ENCODE results near the gene TMEM273.
A peak's percentile ranks its signal among the peaks of the same experiment; 100 is the strongest.

TMEM273 gene

GRCh38 chr10:49166484-49167400 is 21.4 kb downstream of the TMEM273 start:
- no peak for DNase-seq (ENCODE audit: low spot score)
- Histone ChIP-seq H2BK120ac (ENCODE audit: low read depth, low read length) (no peak overlapping the region), H3K27me3 (ENCODE audit: control insufficient read depth in 3 of 3, insufficient read depth in 3 of 3, low read depth in 1 of 3, low read length in 3 of 3) (peaks cover 0 to 5% (median 0%) of the 10 kb centered on the region in 3 experiments), H2AK5ac (ENCODE audit: low read depth, low read length) (no peak overlapping the region), H3K4me2 (ENCODE audit: insufficient read depth, low read length, poor library complexity, severe bottlenecking) (no peak overlapping the region), H3K14ac (ENCODE audit: low read length) (no peak overlapping the region), H4K8ac (ENCODE audit: low read depth, low read length) (no peak overlapping the region), H3K4me3 (ENCODE audit: low read length in 2 of 2) (no peak overlapping the region), H3K27ac (replicated peaks; ENCODE audit: low read length) (no peak overlapping the region), H2BK5ac (ENCODE audit: low read length) (no peak overlapping the region), H2BK12ac (ENCODE audit: low read length) (no peak overlapping the region), H2BK15ac (ENCODE audit: low read length) (no peak overlapping the region), H3K9ac (ENCODE audit: low read depth, low read length, poor library complexity) (peak overlapping the region; percentile 9), H3K23ac (ENCODE audit: low read depth, low read length, poor library complexity) (peak overlapping the region; percentile 62), H3K9me3 (replicated peaks in 1 of 2; ENCODE audit: control insufficient read depth in 2 of 2, insufficient read depth in 1 of 2, low read depth in 1 of 2, low read length in 2 of 2) (no peaks in the 10 kb centered on the region), H2AFZ (ENCODE audit: low read length) (no peak overlapping the region), H3K79me1 (ENCODE audit: low read depth, low read length) (no peaks in the 10 kb centered on the region), H3K36me3 (replicated peaks in 1 of 2; ENCODE audit: control insufficient read depth in 2 of 2, insufficient read depth in 2 of 2, low read length in 2 of 2) (no peaks in the 10 kb centered on the region), H4K91ac (ENCODE audit: low read depth, low read length, poor library complexity) (no peak overlapping the region), H3K4me1 (ENCODE audit: control insufficient read depth in 2 of 2, insufficient read depth in 1 of 2, low read depth in 1 of 2, low read length in 2 of 2) (no peaks in the 10 kb centered on the region), H3K4ac (ENCODE audit: low read length) (no peak overlapping the region), H3K18ac (ENCODE audit: low read length) (no peak overlapping the region)
- WGBS, 2 donors (ENCODE audit: extremely low coverage in 2 of 2, insufficient read length in 2 of 2, insufficient replicate concordance in 1 of 2): no CpG with 5 or more reads among the region's 14 CpGs

DNA sequence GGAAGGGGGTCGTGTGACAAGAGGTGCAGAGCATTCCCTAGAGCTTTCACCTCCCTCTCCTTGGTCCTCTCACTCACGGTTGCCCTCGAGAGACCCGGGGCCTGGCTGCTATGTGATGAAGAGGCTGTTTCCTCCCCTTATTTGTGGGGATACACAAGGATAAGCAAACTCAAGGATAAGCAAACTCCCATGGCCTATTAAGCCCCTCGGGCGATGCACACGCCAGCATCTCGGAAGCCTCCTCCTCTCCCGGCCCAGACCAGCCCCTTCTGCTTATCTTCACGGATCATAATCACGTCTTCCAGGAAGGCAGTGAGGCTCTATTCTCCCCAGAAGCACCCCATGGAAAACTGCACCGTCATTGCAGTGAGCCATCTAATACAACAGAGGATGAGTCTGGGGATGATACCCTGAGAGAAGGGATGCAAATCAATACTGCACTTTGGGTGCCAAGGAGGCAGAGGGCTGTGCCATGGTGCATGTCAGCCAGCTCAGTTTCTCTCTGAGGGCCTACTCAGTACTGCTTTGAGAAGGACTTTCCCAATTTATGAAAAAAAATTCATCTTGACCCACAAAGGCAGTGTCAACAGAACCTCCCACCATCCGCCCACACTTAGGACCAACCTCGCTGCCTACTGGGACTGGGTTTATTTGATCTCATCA is 22.2 kb downstream of the TMEM273 start:
- no peak overlapping the region for H2BK12ac ChIP-seq (ENCODE audit: low read length)
- H2BK120ac ChIP-seq (ENCODE audit: low read depth, low read length): no peak overlapping the region
- WGBS, 2 donors (ENCODE audit: extremely low coverage in 2 of 2, insufficient read length in 2 of 2, insufficient replicate concordance in 1 of 2): no CpG with 5 or more reads among the region's 14 CpGs
- DNase-seq (ENCODE audit: low spot score): no peak
- no peak overlapping the region for H3K27ac ChIP-seq (replicated peaks; ENCODE audit: low read length)
- H3K9ac ChIP-seq (ENCODE audit: low read depth, low read length, poor library complexity): no peak overlapping the region
- no peak overlapping the region for H2AK5ac ChIP-seq (ENCODE audit: low read depth, low read length)
- H3K4me3 ChIP-seq (ENCODE audit: low read length in 2 of 2): no peak overlapping the region
- H2BK5ac ChIP-seq (ENCODE audit: low read length): no peak overlapping the region
- no peak overlapping the region for H3K4ac ChIP-seq (ENCODE audit: low read length)
- H3K4me2 ChIP-seq (ENCODE audit: insufficient read depth, low read length, poor library complexity, severe bottlenecking): no peak overlapping the region
- no peaks in the 10 kb centered on the region for H3K79me1 ChIP-seq (ENCODE audit: low read depth, low read length)
- H3K27me3 ChIP-seq (ENCODE audit: control insufficient read depth in 3 of 3, insufficient read depth in 3 of 3, low read depth in 1 of 3, low read length in 3 of 3): peaks cover 0 to 5% (median 0%) of the 10 kb centered on the region in 3 experiments
- H4K8ac ChIP-seq (ENCODE audit: low read depth, low read length): no peak overlapping the region
- H2AFZ ChIP-seq (ENCODE audit: low read length): no peak overlapping the region
- H2BK15ac ChIP-seq (ENCODE audit: low read length): no peak overlapping the region
- H3K18ac ChIP-seq (ENCODE audit: low read length): no peak overlapping the region
- no peak overlapping the region for H3K23ac ChIP-seq (ENCODE audit: low read depth, low read length, poor library complexity)
- no peaks in the 10 kb centered on the region for H3K36me3 ChIP-seq (replicated peaks in 1 of 2; ENCODE audit: control insufficient read depth in 2 of 2, insufficient read depth in 2 of 2, low read length in 2 of 2)
- no peak overlapping the region for H3K14ac ChIP-seq (ENCODE audit: low read length)
- H3K9me3 ChIP-seq (replicated peaks in 1 of 2; ENCODE audit: control insufficient read depth in 2 of 2, insufficient read depth in 1 of 2, low read depth in 1 of 2, low read length in 2 of 2): no peaks in the 10 kb centered on the region
- no peak overlapping the region for H4K91ac ChIP-seq (ENCODE audit: low read depth, low read length, poor library complexity)
- H3K4me1 ChIP-seq (ENCODE audit: control insufficient read depth in 2 of 2, insufficient read depth in 1 of 2, low read depth in 1 of 2, low read length in 2 of 2): no peaks in the 10 kb centered on the region

GRCh38 chr10:49165259-49165658 is 22.9 kb downstream of the TMEM273 start:
- Histone ChIP-seq H3K4me2 (ENCODE audit: insufficient read depth, low read length, poor library complexity, severe bottlenecking) (no peak overlapping the region), H3K27me3 (ENCODE audit: control insufficient read depth in 3 of 3, insufficient read depth in 3 of 3, low read depth in 1 of 3, low read length in 3 of 3) (peaks cover 0 to 5% (median 0%) of the 10 kb centered on the region in 3 experiments), H4K8ac (ENCODE audit: low read depth, low read length) (no peak overlapping the region), H2AFZ (ENCODE audit: low read length) (no peak overlapping the region), H3K14ac (ENCODE audit: low read length) (no peak overlapping the region), H3K27ac (replicated peaks; ENCODE audit: low read length) (no peak overlapping the region), H3K79me1 (ENCODE audit: low read depth, low read length) (no peaks in the 10 kb centered on the region), H3K9ac (ENCODE audit: low read depth, low read length, poor library complexity) (no peak overlapping the region), H3K23ac (ENCODE audit: low read depth, low read length, poor library complexity) (no peak overlapping the region), H2BK5ac (ENCODE audit: low read length) (no peak overlapping the region), H2BK120ac (ENCODE audit: low read depth, low read length) (no peak overlapping the region), H3K36me3 (replicated peaks in 1 of 2; ENCODE audit: control insufficient read depth in 2 of 2, insufficient read depth in 2 of 2, low read length in 2 of 2) (no peaks in the 10 kb centered on the region), H3K9me3 (replicated peaks in 1 of 2; ENCODE audit: control insufficient read depth in 2 of 2, insufficient read depth in 1 of 2, low read depth in 1 of 2, low read length in 2 of 2) (no peaks in the 10 kb centered on the region), H3K18ac (ENCODE audit: low read length) (no peak overlapping the region), H3K4me1 (ENCODE audit: control insufficient read depth in 2 of 2, insufficient read depth in 1 of 2, low read depth in 1 of 2, low read length in 2 of 2) (no peaks in the 10 kb centered on the region), H2AK5ac (ENCODE audit: low read depth, low read length) (no peak overlapping the region), H3K4ac (ENCODE audit: low read length) (no peak overlapping the region), H3K4me3 (ENCODE audit: low read length in 2 of 2) (no peak overlapping the region), H2BK12ac (ENCODE audit: low read length) (no peak overlapping the region), H2BK15ac (ENCODE audit: low read length) (no peak overlapping the region), H4K91ac (ENCODE audit: low read depth, low read length, poor library complexity) (no peak overlapping the region)
- DNase-seq (ENCODE audit: low spot score): no peak
- no CpG with 5 or more reads among the region's 7 CpGs for WGBS, 2 donors (ENCODE audit: extremely low coverage in 2 of 2, insufficient read length in 2 of 2, insufficient replicate concordance in 1 of 2)

DNA sequence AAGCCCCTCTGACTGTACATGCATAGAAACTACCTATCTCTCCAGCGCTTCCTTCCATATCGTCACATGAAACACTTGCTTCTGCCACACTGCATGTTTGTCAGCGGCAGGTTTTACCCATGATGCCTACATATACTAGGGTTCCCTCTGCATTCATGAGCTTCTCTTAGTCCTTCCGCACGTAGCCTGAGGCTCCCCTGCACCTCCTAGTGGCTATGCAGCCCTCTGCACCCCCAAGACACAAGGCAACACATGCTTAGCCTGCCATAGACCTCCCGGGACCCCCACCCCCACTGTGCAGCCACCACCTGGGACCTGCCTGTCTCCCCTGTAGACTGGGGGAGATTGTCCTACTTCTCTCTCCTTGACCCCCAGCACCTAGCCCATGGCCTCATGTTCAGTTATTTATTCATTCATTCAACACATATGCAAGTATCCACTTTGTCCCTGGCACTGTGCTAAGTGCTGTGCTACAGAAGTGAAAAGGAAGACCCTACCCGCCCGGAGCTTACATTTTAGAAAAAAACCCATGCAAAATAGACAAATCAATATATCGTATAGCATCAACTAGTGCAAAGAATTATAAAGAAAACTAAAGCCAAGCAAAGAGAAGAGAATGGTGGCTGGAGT is 23.5 kb downstream of the TMEM273 start:
- Histone ChIP-seq H4K91ac (ENCODE audit: low read depth, low read length, poor library complexity) (no peak overlapping the region), H2BK120ac (ENCODE audit: low read depth, low read length) (no peak overlapping the region), H3K4ac (ENCODE audit: low read length) (no peak overlapping the region), H3K4me3 (ENCODE audit: low read length in 2 of 2) (no peak overlapping the region), H2AFZ (ENCODE audit: low read length) (no peak overlapping the region), H3K79me1 (ENCODE audit: low read depth, low read length) (no peaks in the 10 kb centered on the region), H2AK5ac (ENCODE audit: low read depth, low read length) (no peak overlapping the region), H3K14ac (ENCODE audit: low read length) (no peak overlapping the region), H3K4me1 (ENCODE audit: control insufficient read depth in 2 of 2, insufficient read depth in 1 of 2, low read depth in 1 of 2, low read length in 2 of 2) (no peaks in the 10 kb centered on the region), H3K23ac (ENCODE audit: low read depth, low read length, poor library complexity) (no peak overlapping the region), H3K36me3 (replicated peaks in 1 of 2; ENCODE audit: control insufficient read depth in 2 of 2, insufficient read depth in 2 of 2, low read length in 2 of 2) (no peaks in the 10 kb centered on the region), H4K8ac (ENCODE audit: low read depth, low read length) (no peak overlapping the region), H3K9me3 (replicated peaks in 1 of 2; ENCODE audit: control insufficient read depth in 2 of 2, insufficient read depth in 1 of 2, low read depth in 1 of 2, low read length in 2 of 2) (no peaks in the 10 kb centered on the region), H3K4me2 (ENCODE audit: insufficient read depth, low read length, poor library complexity, severe bottlenecking) (no peak overlapping the region), H3K18ac (ENCODE audit: low read length) (no peak overlapping the region), H2BK15ac (ENCODE audit: low read length) (no peak overlapping the region), H2BK5ac (ENCODE audit: low read length) (no peak overlapping the region), H3K9ac (ENCODE audit: low read depth, low read length, poor library complexity) (no peak overlapping the region), H3K27ac (replicated peaks; ENCODE audit: low read length) (no peak overlapping the region), H3K27me3 (ENCODE audit: control insufficient read depth in 3 of 3, insufficient read depth in 3 of 3, low read depth in 1 of 3, low read length in 3 of 3) (peaks cover 0 to 5% (median 0%) of the 10 kb centered on the region in 3 experiments), H2BK12ac (ENCODE audit: low read length) (no peak overlapping the region)
- no CpG with 5 or more reads among the region's 9 CpGs for WGBS, 2 donors (ENCODE audit: extremely low coverage in 2 of 2, insufficient read length in 2 of 2, insufficient replicate concordance in 1 of 2)
- DNase-seq (ENCODE audit: low spot score): peak; percentile 18

Data from neuronal stem cell (in vitro differentiated cells).